Left ventricle myocardium inferior (tissue), 1 donor: ENCODE data around the gene EFNB3. TPM values are rescaled to one million over a fixed set of nuclear protein-coding genes. Genes with fewer than 3 reads are reported as not detected.

Source experiments
- DNase-seq: peaks from one replicate; pipeline ENCODE4 v3.0.0-alpha.2; 2020
- H3K27ac ChIP-seq: fragments of 200-600 bp; replicated peaks from 2 replicates; pipeline ENCODE4 v1.8.0; 2021
- H3K27me3 ChIP-seq: fragments of 200-600 bp; 2 replicates; pipeline ENCODE4 v1.8.0; 2021; ENCODE audit warnings: low read depth
- H3K36me3 ChIP-seq: fragments of 200-600 bp; 2 replicates; pipeline ENCODE4 v1.8.0; 2021
- H3K4me1 ChIP-seq: fragments of 200-600 bp; 2 replicates; pipeline ENCODE4 v1.8.0; 2021
- H3K4me3 ChIP-seq: fragments of 200-600 bp; 2 replicates; pipeline ENCODE4 v1.8.0; 2021; ENCODE audit warnings: mild to moderate bottlenecking, moderate library complexity
- H3K9me3 ChIP-seq: fragments of 200-600 bp; replicated peaks from 2 replicates; pipeline ENCODE4 v1.8.0; 2021
- intact Hi-C: fragments of 100-400 bp; cut with micrococcal nuclease; formaldehyde crosslinking; loops from one replicate; pipeline ENCODE4 v1.11.0; 2022
- long read RNA-seq: library from polyadenylated mRNA; unstranded; transcript quantifications from one replicate; pipeline ENCODE4 v2.0.0, GENCODE V29; 2021
- total RNA-seq: library from RNA; stranded (reverse); fragmentation: NEBNext Ultra II Directional; extraction: Animal tissue kit (Norgen Biotek cat#: 25700); gene quantifications from one replicate; pipeline ENCODE4 v1.2.1, GENCODE V29; 2021
- TF ChIP-seq, protein P1 (sequence below): fragments of 200-600 bp; IDR thresholded peaks from 2 replicates; pipeline ENCODE4 v1.8.0; 2021; ENCODE audit warnings: antibody characterized with exemption, mild to moderate bottlenecking, borderline replicate concordance
- donor health status: DM: no; HTN: yes; CAD: no; lungs with severe emphysema.

EFNB3 gene, protein sequence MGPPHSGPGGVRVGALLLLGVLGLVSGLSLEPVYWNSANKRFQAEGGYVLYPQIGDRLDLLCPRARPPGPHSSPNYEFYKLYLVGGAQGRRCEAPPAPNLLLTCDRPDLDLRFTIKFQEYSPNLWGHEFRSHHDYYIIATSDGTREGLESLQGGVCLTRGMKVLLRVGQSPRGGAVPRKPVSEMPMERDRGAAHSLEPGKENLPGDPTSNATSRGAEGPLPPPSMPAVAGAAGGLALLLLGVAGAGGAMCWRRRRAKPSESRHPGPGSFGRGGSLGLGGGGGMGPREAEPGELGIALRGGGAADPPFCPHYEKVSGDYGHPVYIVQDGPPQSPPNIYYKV
- total RNA-seq, result not detected
- long read RNA-seq, result 0 reads

DNA sequence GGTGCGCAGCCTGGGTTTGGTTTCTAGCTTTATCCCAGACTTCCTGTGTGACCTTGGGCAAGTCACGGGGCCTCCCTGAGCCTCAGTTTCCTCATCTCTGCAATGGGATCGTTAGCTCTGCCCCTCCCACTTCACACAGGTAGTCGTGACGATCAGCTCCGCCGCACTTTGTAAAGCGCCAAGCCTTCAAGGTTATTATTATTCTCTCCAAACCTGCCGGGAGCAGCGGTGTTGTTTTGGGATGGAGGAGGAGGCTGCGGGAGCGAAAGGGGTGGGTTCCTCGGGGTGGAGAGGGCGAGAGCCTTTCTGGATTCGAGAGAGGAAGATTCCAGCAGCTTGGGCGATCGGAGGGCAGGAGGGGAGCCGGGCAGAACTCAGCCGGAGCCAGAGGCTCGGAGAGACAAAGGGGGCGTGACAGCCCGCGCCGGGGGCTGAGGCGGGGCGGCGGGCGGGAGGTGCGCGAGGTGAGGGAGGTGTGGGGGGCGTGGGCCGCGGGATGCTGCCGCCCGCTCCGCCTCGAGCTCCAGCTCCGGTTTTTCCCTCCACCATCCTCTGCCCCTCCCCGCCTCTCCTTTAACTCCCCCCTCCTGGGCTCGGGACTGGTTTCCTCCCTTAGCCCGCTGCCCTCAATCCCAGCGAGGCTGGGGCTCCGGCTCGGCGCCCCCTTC lies at the start of gene EFNB3:
Gene EFNB3, plus strand, starts transcription at position 602 of the 668 bp plus-strand sequence. CDS start 397 bp downstream, outside the sequence.
- Histone ChIP-seq H3K27ac (no peak within 1 kb of the TSS), H3K27me3 (peaks cover 86% of the 10 kb centered on the region), H3K36me3 (peaks cover 29% of the 10 kb centered on the region), H3K4me3 (peak within 1 kb of the TSS; percentile 55), H3K9me3 (no peaks in the 10 kb centered on the region), H3K4me1 (peaks cover 26% of the 10 kb centered on the region)
- no peak for DNase-seq
- intact Hi-C loops, result no loop called here
- TF ChIP-seq, protein P1, sequence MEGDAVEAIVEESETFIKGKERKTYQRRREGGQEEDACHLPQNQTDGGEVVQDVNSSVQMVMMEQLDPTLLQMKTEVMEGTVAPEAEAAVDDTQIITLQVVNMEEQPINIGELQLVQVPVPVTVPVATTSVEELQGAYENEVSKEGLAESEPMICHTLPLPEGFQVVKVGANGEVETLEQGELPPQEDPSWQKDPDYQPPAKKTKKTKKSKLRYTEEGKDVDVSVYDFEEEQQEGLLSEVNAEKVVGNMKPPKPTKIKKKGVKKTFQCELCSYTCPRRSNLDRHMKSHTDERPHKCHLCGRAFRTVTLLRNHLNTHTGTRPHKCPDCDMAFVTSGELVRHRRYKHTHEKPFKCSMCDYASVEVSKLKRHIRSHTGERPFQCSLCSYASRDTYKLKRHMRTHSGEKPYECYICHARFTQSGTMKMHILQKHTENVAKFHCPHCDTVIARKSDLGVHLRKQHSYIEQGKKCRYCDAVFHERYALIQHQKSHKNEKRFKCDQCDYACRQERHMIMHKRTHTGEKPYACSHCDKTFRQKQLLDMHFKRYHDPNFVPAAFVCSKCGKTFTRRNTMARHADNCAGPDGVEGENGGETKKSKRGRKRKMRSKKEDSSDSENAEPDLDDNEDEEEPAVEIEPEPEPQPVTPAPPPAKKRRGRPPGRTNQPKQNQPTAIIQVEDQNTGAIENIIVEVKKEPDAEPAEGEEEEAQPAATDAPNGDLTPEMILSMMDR, result no peak

DNA sequence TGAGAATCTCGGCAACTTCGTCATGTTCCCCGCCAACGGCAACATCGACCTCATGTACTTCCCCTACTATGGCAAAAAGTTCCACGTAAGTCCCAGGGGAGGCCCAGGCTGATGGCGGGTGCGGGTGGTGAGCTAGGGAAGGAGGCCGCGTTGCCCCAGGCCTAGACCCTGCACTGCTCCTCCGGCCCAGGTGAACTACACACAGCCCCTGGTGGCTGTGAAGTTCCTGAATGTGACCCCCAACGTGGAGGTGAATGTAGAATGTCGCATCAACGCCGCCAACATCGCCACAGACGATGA lies 49.5 kb upstream of the EFNB3 start:
- H3K27ac ChIP-seq, result peak overlapping the region; percentile 36
- no peaks in the 10 kb centered on the region for H3K9me3 ChIP-seq
- no peaks in the 10 kb centered on the region for H3K36me3 ChIP-seq
- peaks cover 28% of the 10 kb centered on the region for H3K4me1 ChIP-seq
- no peak for DNase-seq
- no peak overlapping the region for H3K4me3 ChIP-seq
- TF ChIP-seq, protein P1, result no peak
- H3K27me3 ChIP-seq, result peaks cover 23% of the 10 kb centered on the region
- intact Hi-C loops, result no loop called here

DNA sequence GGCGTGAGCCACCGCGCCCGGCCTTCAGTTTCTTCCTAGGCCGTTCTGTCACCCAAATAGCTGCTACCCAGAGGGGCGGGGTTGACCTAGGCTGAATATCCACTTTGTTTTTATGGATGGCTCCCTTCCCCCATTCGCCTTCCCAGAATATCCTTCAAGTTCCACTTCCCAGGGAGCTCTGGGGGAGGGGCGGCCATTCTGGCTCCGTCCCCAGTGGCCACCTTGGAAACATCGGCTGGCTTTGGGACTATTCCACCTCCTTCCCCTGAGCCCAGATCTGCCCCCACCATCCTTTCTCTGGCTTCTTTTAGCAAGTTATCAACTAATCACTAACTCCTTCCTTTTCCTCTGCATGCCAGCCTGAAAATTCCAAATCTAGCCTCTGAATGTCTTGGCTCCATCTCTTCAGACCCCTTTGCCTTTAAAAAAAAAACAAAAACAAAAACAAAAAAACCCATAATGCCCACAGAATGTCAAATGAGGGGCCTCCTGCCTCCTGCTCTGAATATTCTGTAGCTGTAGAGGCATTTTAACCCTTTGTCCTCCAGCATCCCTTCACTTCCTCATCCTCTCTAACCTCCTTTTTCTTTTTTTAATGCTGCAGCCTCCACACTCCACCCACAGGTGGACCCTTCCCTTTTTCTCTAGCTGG lies 47.9 kb upstream of the EFNB3 start:
- H3K36me3 ChIP-seq, result no peaks in the 10 kb centered on the region
- H3K9me3 ChIP-seq, result no peaks in the 10 kb centered on the region
- no peak overlapping the region for H3K4me3 ChIP-seq
- peak; percentile 73 for DNase-seq
- H3K4me1 ChIP-seq, result peaks cover 15% of the 10 kb centered on the region
- peak overlapping the region; percentile 55 for H3K27ac ChIP-seq
- intact Hi-C loops, result no loop called here
- TF ChIP-seq, protein P1, result no peak
- peaks cover 7% of the 10 kb centered on the region for H3K27me3 ChIP-seq

DNA sequence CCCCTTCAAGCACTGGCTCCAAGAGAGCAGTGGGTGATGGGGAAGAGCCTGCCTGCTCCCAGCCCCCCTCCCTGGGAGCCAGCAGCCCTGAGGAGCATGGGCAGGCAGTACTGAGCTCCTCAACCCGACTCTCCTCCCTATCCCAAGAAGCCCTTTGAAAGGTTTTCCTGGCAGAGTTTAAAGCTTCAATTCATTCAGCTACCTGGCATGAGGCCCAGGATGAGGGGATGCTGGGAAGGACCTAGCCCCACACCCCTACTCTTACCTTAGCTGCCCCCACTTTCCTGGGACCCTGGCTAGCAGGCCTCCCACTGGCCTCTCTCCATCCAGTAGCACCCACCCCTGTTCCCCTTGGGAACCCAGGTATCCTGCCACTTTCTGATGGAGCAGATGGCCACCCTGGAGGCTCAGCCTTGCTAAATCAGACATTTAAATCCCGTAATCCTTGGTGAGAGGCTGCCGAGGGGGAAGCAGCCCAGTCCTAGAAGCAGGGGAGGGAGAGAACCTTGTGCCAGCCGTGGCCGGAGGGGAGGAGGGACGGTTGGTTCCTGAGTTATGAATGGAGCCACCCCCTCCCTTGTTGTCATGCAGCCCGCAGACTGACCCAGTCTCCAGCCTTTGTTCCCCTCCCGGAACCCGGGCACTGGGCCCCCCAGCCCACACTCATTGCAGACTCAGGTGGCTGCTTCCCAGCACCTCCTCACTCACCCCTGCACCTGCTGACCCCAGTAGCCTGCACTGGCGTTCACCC lies 37.2 kb upstream of the EFNB3 start:
- no peak for DNase-seq
- Histone ChIP-seq H3K27ac (no peak overlapping the region), H3K27me3 (no peaks in the 10 kb centered on the region), H3K4me1 (no peaks in the 10 kb centered on the region), H3K9me3 (no peaks in the 10 kb centered on the region), H3K36me3 (peaks cover 68% of the 10 kb centered on the region), H3K4me3 (no peak overlapping the region)
- TF ChIP-seq, protein P1, result no peak
- intact Hi-C loops, result no loop called here

DNA sequence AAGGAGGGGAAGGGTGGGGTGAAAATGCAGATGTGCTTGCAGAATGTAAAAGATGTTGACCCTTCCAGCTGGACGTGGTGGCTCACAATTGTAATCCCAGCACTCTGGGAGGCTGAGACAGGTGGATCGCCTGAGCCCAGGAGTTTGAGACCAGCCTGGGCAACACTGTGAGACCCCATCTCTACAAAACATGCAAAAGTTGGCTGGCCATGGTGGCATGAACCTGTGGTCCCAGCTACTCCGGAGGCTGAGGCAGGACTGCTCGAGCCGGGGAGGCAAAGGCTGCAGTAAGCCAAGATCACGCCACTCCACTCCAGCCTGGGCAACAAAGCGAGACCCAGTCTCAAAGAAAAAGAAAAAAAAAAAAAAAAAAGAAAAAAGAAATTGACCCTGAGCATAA lies 36.5 kb upstream of the EFNB3 start:
- Histone ChIP-seq H3K4me3 (no peak overlapping the region), H3K4me1 (no peaks in the 10 kb centered on the region), H3K27me3 (no peaks in the 10 kb centered on the region), H3K27ac (no peak overlapping the region), H3K36me3 (peaks cover 74% of the 10 kb centered on the region), H3K9me3 (peaks cover 4% of the 10 kb centered on the region)
- TF ChIP-seq, protein P1, result no peak
- intact Hi-C loops, result no loop called here
- DNase-seq, result no peak
